PC-3 (cell line): ENCODE results near the gene SNX9. TPM values are rescaled to one million over a fixed set of nuclear protein-coding genes. Genes with fewer than 3 reads are reported as not detected.
A peak's percentile ranks its signal among the peaks of the same experiment; 100 is the strongest.

ENCODE experiments used
- ATAC-seq: fragments of 200-7000 bp; cut with Tn5 transposase; 2 replicates; pipeline ENCODE4 v1.9.1; 2020; ENCODE audit warnings: mild to moderate bottlenecking, moderate library complexity
- BruUV-seq: library from RNA; stranded (reverse); fragments of 400-500 nt; replicated peaks from 2 replicates; lab custom pipeline; 2021; lab: Mats Ljungman, UMichigan
- CTCF ChIA-PET: fragments of 300-600 bp; sonication (Branson Sonifier 250); formaldehyde crosslinking; loops from one replicate; lab custom pipeline; 2022; ENCODE audit warnings: antibody characterized with exemption; lab: Charles Lee
- POLR2A ChIA-PET: fragments of 300-600 bp; sonication (Branson Sonifier 250); formaldehyde crosslinking; loops from one replicate; lab custom pipeline; 2022; ENCODE audit warnings: antibody characterized with exemption; ENCODE audit not compliant: unreplicated experiment; lab: Charles Lee
- DNase-seq: peaks from one replicate; pipeline ENCODE4 v3.0.0-alpha.2; 2015
- H2AFZ ChIP-seq: fragments of 300-600 bp; sonication (generic); 2 replicates; pipeline ENCODE4 v1.6.0; 2016; ENCODE audit warnings: antibody characterized with exemption, low read length
- H3F3A ChIP-seq: fragments of 300-600 bp; sonication (generic); one replicate; pipeline ENCODE4 v1.6.0; 2017; ENCODE audit warnings: antibody characterized with exemption, low read length, control low read depth, mild to moderate bottlenecking; ENCODE audit not compliant: unreplicated experiment
- H3K27ac ChIP-seq: fragments of 300-600 bp; sonication (generic); 2 replicates; pipeline ENCODE4 v1.5.1; 2016; ENCODE audit warnings: mild to moderate bottlenecking, low read length
- H3K27me3 ChIP-seq: fragments of 300-600 bp; sonication (generic); 2 replicates; pipeline ENCODE4 v1.6.1; 2016; ENCODE audit warnings: low read length, mixed read lengths
- H3K36me3 ChIP-seq: fragments of 300-600 bp; sonication (generic); 2 replicates; pipeline ENCODE4 v1.6.1; 2016; ENCODE audit warnings: low read depth, mixed run types, low read length, mixed read lengths
- H3K4me1 ChIP-seq: fragments of 300-600 bp; sonication (generic); 2 replicates; pipeline ENCODE4 v1.5.1; 2016; ENCODE audit warnings: low read length; ENCODE audit not compliant: insufficient read depth
- H3K4me2 ChIP-seq: fragments of 300-600 bp; sonication (generic); 2 replicates; pipeline ENCODE4 v1.6.0; 2016; ENCODE audit warnings: low read length
- H3K4me3 ChIP-seq: fragments of 300-600 bp; sonication (generic); 2 replicates; pipeline ENCODE4 v1.5.1; 2016; ENCODE audit warnings: mild to moderate bottlenecking, low read length, mixed read lengths
- H3K79me2 ChIP-seq: fragments of 300-600 bp; sonication (generic); 2 replicates; pipeline ENCODE4 v1.6.1; 2017; ENCODE audit warnings: low read length, mixed read lengths
- H3K9ac ChIP-seq: fragments of 300-600 bp; sonication (generic); 2 replicates; pipeline ENCODE4 v1.6.0; 2016; ENCODE audit warnings: mild to moderate bottlenecking, low read length
- H3K9me2 ChIP-seq: fragments of 300-600 bp; sonication (generic); replicated peaks from 2 replicates; pipeline ENCODE4 v1.6.1; 2016; ENCODE audit warnings: mixed run types, low read length, mixed read lengths
- H3K9me3 ChIP-seq: fragments of 300-600 bp; sonication (generic); 2 replicates; pipeline ENCODE4 v1.6.1; 2016; ENCODE audit warnings: low read length, mixed read lengths
- H4K20me1 ChIP-seq: fragments of 300-600 bp; sonication (generic); 2 replicates; pipeline ENCODE4 v1.6.1; 2016; ENCODE audit warnings: low read length, mixed read lengths
- EZH2 ChIP-seq: fragments of 300-600 bp; sonication (generic); IDR thresholded peaks from one replicate; pipeline ENCODE4 v1.6.1; 2017; ENCODE audit warnings: antibody characterized with exemption, mild to moderate bottlenecking, low read length; ENCODE audit not compliant: unreplicated experiment
- EZH2phosphoT487 ChIP-seq: fragments of 300-600 bp; sonication (generic); IDR thresholded peaks from 2 replicates; pipeline ENCODE4 v1.6.1; 2018; ENCODE audit warnings: mild to moderate bottlenecking, antibody characterized with exemption, low read length, borderline replicate concordance
- intact Hi-C: fragments of 100-400 bp; cut with micrococcal nuclease; formaldehyde crosslinking; loops from 2 replicates; pipeline ENCODE4 v1.9.0; 2023
- total RNA-seq: library from RNA; depleted of rRNA; stranded (reverse); fragments of >200 nt; gene quantifications from 2 replicates; pipeline ENCODE4 v1.2.3, GENCODE V29; 2014
- TF ChIP-seq, protein P1 (sequence below): fragments of 300-600 bp; sonication (generic); conservative IDR thresholded peaks from 2 replicates; pipeline ENCODE4 v1.5.1; 2017; ENCODE audit warnings: antibody characterized with exemption, low read depth, mild to moderate bottlenecking, low read length

Gene SNX9
- total RNA-seq, 1 experiment from 2014 or later: 18.0 TPM

DNA sequence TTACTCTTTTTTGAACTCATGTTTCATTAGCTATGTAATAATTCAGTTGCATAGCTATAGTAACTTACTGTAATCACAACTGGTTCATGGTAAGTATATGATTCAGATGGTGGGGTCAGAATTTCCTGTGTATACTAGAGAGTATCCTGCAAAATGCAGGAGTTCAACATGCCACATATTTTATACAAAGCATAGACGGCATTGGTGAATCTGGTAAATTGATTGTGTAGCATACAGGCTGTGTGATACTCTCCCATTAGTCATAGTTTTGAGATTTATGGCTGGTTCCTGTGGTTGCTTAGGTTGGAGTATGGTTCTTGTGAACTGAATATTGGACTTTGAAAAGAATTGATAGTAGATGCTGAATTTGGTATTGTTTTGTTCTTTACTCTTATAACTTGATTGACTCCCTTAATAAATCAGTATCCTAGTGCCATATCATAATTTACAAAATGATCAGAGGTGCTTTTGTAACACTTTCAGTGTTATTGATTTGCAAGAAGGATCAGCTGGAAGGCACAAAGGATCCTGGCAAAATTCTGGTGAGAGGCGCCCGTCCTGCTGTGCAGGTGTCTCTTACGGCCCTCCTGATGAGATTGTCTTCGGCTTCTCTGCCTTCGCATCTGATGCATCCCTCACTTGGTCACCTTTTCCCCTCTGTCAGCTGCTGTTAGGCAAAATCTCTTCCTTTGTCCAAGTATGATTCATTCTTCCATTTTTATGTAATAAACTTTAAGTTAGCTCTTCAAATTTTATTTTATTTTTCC lies 22.6 kb downstream of the SNX9 start:
- ATAC-seq (peak; percentile 43), DNase-seq (peak; percentile 31)
- TF ChIP-seq, protein P1, sequence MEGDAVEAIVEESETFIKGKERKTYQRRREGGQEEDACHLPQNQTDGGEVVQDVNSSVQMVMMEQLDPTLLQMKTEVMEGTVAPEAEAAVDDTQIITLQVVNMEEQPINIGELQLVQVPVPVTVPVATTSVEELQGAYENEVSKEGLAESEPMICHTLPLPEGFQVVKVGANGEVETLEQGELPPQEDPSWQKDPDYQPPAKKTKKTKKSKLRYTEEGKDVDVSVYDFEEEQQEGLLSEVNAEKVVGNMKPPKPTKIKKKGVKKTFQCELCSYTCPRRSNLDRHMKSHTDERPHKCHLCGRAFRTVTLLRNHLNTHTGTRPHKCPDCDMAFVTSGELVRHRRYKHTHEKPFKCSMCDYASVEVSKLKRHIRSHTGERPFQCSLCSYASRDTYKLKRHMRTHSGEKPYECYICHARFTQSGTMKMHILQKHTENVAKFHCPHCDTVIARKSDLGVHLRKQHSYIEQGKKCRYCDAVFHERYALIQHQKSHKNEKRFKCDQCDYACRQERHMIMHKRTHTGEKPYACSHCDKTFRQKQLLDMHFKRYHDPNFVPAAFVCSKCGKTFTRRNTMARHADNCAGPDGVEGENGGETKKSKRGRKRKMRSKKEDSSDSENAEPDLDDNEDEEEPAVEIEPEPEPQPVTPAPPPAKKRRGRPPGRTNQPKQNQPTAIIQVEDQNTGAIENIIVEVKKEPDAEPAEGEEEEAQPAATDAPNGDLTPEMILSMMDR: no peak
- no peak for TF ChIP-seq EZH2phosphoT487
- TF ChIP-seq EZH2: no peak
- no TSS peak for BruUV-seq
- H3K9me2 ChIP-seq: no peaks in the 10 kb centered on the region
- H3K36me3 ChIP-seq: no peaks in the 10 kb centered on the region
- H3K4me3 ChIP-seq: no peak overlapping the region
- peaks cover 95% of the 10 kb centered on the region for H3K79me2 ChIP-seq
- H3K4me1 ChIP-seq: peaks cover 48% of the 10 kb centered on the region
- H2AFZ ChIP-seq: no peak overlapping the region
- intact Hi-C loops: no loop called here
- ChIA-PET CTCF (no interaction called here), POLR2A (no interaction called here)
- H3F3A ChIP-seq: no peaks in the 10 kb centered on the region
- H3K4me2 ChIP-seq: no peak overlapping the region
- 0 out of 2 replicates have a peak, but pooled peaks cover 5% of the 10 kb centered on the region for H4K20me1 ChIP-seq
- H3K27me3 ChIP-seq: no peaks in the 10 kb centered on the region
- H3K27ac ChIP-seq: no peak overlapping the region
- no peaks in the 10 kb centered on the region for H3K9me3 ChIP-seq
- H3K9ac ChIP-seq: no peak overlapping the region

DNA sequence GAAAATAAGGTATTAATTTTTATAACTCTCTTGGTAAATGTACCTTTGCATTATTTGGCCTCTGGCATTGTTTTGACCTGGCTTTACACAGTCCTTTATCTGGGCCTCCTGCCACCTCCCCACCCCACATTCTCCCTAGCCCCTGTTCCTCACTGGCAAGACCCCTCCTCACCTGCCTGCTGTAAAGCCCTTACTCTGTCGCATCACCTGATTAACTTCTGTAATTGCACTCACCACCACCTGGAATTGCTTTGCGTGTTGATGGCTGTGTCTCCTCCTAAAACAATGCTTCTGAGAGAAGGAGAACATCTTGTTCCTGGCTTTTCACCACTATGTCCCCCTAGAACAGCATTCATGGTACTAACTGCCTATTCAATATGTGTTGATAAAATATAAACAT lies 24.8 kb downstream of the SNX9 start:
- no peak for DNase-seq
- H3F3A ChIP-seq: no peaks in the 10 kb centered on the region
- no peaks in the 10 kb centered on the region for H3K9me2 ChIP-seq
- no peak overlapping the region for H3K4me2 ChIP-seq
- H3K79me2 ChIP-seq: peaks cover 92% of the 10 kb centered on the region
- H2AFZ ChIP-seq: no peak overlapping the region
- CTCF ChIA-PET: no interaction called here
- POLR2A ChIA-PET: no interaction called here
- TF ChIP-seq, protein P1: no peak
- TF ChIP-seq EZH2 (no peak), EZH2phosphoT487 (no peak)
- BruUV-seq: no TSS peak
- 0 out of 2 replicates have a peak, but pooled peaks cover 5% of the 10 kb centered on the region for H4K20me1 ChIP-seq
- peaks cover 3% of the 10 kb centered on the region for H3K36me3 ChIP-seq
- 0 out of 2 replicates have a peak, but pooled peaks cover 3% of the 10 kb centered on the region for H3K9me3 ChIP-seq
- H3K4me1 ChIP-seq: peaks cover 27% of the 10 kb centered on the region
- no peak overlapping the region for H3K27ac ChIP-seq
- no peak overlapping the region for H3K9ac ChIP-seq
- intact Hi-C loops: no loop called here
- no peak for ATAC-seq
- no peak overlapping the region for H3K4me3 ChIP-seq
- no peaks in the 10 kb centered on the region for H3K27me3 ChIP-seq

- CTCF ChIA-PET: no interaction called here
- Histone ChIP-seq H3K4me2 (no peak overlapping the region), H3K9me2 (no peaks in the 10 kb centered on the region), H2AFZ (no peak overlapping the region), H3K4me3 (no peak overlapping the region), H3K36me3 (peaks cover 3% of the 10 kb centered on the region), H3K79me2 (peaks cover 92% of the 10 kb centered on the region), H3K9ac (no peak overlapping the region), H3K4me1 (peaks cover 18% of the 10 kb centered on the region), H4K20me1 (0 out of 2 replicates have a peak, but pooled peaks cover 5% of the 10 kb centered on the region), H3K27me3 (no peaks in the 10 kb centered on the region), H3F3A (no peaks in the 10 kb centered on the region), H3K9me3 (peaks cover 10% of the 10 kb centered on the region; the same call in 1 of the 2 replicates), H3K27ac (no peak overlapping the region)
- BruUV-seq: no TSS peak
- ATAC-seq (no peak), DNase-seq (no peak)
- TF ChIP-seq EZH2phosphoT487 (no peak), EZH2 (no peak)
- TF ChIP-seq, protein P1: no peak
- POLR2A ChIA-PET: no interaction called here
- intact Hi-C loops: no loop called here
Observed at GRCh38 chr6:157848693-157849092, 25.6 kb downstream of the SNX9 start.
